GM18511 (cell line): Measurements from ENCODE around the gene ZSCAN20.

Experiments used
- ATAC-seq: cut with Tn5 transposase; IDR thresholded peaks from one replicate; pipeline ENCODE4 v1.9.1; 2021; ENCODE audit warnings: mild to moderate bottlenecking, moderate library complexity; ENCODE audit not compliant: unreplicated experiment

Gene ZSCAN20

GRCh38 chr1:33472269-33472980 is at the start of gene ZSCAN20:
TSS of gene ZSCAN20 (plus strand) at chr1:33472645. CDS start at chr1:33479289, 6,644 bp downstream.
- ATAC-seq, result peak; percentile 93

GRCh38 chr1:33424205-33424604 is 48.2 kb upstream of the ZSCAN20 start:
- no peak for ATAC-seq

- ATAC-seq, result no peak
Measured at GRCh38 chr1:33424610-33425009, 47.8 kb upstream of the ZSCAN20 start.

DNA sequence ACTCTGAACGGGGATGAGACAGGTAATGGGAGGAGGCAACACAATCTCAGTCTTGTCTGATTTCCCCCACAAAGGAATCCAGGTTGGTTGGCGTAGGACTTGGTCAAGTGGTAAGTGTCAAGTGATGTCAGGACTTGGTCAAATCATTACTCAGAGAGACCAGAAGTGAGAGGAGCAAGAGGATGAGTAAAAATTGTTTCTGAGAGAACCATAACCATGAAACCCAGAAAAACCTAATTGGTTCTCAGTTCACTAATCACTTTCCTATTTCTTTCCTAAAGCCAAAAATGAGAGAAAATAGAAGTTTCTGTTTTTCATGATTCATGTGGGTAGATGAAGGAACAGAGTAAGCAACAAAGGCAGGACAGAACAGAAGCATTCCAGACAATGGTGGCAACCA is 46.5 kb upstream of the ZSCAN20 start:
- no peak for ATAC-seq

DNA sequence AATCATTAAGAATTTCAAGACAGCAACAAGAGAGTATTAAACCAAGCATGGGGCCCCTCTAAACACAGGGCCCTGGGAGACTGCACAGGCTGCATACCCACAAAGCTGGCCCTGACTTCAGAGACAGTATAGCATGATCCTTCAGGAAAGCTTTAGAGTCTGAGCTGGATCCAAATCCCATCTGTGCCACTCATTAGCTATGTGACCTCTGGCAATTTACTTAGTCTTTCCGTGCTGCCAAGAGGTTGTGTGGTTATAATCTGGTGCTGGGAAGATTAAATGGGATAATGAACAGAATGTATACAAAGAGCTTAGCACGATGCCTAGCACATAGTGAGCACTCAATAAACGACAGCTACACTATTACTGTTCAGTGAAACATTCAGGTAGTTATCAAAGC is 45.5 kb upstream of the ZSCAN20 start:
- ATAC-seq, result no peak

DNA sequence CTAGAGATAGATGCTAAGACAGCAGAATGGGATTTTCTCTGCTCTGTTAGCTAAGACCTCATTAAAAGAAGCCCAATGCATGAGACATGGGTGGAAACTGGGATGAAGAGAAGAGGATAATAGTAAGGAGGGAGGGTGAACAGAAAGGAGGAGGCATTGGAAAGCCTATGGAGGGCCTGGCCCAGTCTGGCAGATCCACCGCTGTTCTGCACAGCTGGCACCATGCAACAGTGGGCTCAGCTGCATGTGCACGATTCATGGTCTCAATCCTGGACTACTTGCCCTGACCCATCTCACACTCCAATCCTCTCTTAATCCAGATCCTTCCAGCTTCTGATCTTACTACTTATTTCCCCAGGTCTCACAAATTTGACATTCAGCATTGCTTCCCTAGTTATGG is 43.8 kb upstream of the ZSCAN20 start:
- no peak for ATAC-seq

GRCh38 chr1:33429332-33429731 is 43.1 kb upstream of the ZSCAN20 start:
- no peak for ATAC-seq

GRCh38 chr1:33429856-33430691 is 42.4 kb upstream of the ZSCAN20 start:
- ATAC-seq, result no peak

- peak; percentile 86 for ATAC-seq
Measured at GRCh38 chr1:33430692-33431593, 41.5 kb upstream of the ZSCAN20 start, which contains the start of gene PHC2. TSS of gene PHC2 (minus strand) at chr1:33431095. CDS start at chr1:33375539, 55,556 bp downstream.

DNA sequence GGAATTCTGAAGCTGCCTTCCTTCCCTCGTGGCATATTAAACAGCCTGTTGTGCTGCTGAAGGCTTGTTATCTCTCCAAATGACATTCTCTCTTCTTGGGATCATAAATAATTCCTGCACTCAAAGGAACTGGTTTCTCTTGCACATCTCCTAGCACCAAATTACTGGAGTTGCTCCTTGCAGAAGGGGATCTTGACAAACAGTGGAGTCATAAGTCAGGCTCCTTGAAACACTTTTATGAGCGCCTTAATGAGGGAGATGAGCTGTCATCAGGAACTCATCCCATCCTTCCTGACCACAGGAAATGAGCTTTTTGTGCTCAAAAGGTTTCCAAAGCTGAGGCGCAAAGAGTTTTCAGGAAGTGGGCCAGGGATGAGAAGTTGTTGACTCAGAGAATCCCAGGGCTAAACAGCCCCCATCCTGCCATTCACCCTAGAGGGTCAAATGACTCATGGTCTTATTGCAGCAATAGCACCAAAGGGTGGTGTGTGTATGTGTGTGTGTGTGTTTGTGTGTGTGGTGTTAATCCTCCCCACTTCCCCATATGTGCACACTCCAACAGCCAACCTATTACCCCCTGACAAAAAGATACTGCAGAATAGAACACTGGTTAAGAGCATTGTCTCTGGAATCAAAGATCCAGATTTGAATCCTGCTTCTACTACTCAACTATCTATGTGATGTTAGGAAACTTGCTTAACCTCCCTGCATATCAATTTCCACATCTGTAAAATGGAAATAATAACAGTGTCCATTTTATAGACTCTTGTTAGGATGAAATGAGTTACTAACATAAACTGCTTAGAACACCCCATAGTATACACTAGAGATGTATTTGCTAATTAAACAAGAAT is 38.7 kb upstream of the ZSCAN20 start:
- no peak for ATAC-seq

DNA sequence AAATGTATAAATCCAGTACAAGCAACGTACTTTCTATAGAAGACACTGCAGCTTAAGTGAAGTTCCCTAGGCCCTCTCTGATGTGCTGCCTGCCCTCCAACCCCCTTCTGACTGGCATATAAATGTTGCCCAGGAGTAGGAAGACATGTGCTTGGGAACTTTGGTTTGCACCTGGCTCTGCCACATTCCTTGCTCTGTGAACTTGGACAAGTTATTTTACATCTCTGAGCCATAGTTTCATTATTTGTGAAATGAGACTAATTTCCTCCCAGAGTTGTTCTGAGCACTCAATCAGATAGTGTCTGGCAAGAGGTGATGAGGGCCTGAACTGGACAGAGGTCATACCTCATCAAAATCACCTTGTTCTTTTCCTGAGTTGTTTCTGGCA is 38.1 kb upstream of the ZSCAN20 start:
- ATAC-seq, result no peak

- ATAC-seq, result no peak
Measured at GRCh38 chr1:33435096-33435820, 37.2 kb upstream of the ZSCAN20 start.

DNA sequence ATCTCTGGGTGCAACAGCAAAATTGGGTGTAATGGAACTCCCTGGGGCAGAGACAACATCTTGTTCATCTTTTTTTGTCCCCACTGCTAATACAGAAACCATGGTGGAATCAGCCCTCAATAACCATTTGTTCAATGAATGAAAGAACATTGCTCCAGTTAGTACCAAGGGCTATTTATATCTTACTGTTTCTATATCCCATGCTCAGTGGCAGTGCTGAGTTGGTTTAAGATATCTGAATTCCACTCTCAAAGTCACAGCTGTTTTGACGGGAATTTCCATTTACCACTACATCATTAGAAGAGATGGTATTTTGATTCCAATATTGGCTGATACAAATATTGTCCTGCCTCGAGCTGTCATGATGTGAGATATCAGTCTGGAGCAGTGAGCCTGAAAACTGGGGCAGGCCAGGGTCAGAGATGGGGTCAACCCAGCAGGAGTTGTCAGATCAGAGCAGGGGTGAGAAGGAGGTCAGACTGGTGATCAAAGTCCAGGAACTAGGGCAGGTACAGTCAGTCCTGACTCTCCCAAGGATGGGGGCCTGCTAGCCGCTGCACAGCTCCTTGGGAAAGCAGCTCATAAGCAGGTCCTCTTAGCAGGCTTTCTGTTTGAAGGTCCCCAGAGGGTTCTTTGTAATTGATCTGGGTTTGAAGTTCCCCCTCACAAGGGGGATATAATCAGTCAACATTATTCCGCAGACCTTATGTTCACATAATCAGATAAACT is 35.7 kb upstream of the ZSCAN20 start:
- no peak for ATAC-seq

GRCh38 chr1:33438364-33439160 is 33.9 kb upstream of the ZSCAN20 start:
- no peak for ATAC-seq

- ATAC-seq, result no peak
Measured at GRCh38 chr1:33439662-33440061, 32.8 kb upstream of the ZSCAN20 start.

- no peak for ATAC-seq
Measured at GRCh38 chr1:33441088-33441745, 31.2 kb upstream of the ZSCAN20 start.

DNA sequence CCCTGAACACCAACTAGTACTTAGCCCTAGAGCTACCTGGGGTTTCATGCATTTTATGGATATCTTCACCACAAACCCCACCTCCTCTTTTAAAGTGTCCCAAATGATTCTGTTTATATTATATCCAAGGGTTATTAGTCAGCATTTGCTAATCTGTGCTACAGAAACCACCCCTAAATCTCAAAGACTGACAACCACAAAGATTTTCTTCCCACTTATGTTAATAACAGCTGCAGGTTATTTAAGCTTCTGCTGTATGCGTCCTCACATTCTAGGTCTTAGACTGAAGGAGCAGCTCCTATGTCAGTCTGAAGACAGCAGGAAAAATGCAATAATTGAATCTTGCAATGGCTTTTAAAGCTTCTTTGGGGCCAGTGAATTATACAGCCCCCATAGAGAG is 30.3 kb upstream of the ZSCAN20 start:
- no peak for ATAC-seq
